HG03095 (cell line): ENCODE results near the gene SMIM11.

ENCODE experiments used
- ATAC-seq: cut with Tn5 transposase; IDR thresholded peaks from one replicate; pipeline ENCODE4 v1.9.1; 2021; ENCODE audit warnings: moderate library complexity; ENCODE audit not compliant: unreplicated experiment

SMIM11 gene

GRCh38 chr21:34374940-34375618 lies at the start of gene SMIM11:
SMIM11 (plus strand) TSS chr21:34375507; CDS start chr21:34379505, 3,998 bp downstream.
- peak; percentile 89 for ATAC-seq

DNA sequence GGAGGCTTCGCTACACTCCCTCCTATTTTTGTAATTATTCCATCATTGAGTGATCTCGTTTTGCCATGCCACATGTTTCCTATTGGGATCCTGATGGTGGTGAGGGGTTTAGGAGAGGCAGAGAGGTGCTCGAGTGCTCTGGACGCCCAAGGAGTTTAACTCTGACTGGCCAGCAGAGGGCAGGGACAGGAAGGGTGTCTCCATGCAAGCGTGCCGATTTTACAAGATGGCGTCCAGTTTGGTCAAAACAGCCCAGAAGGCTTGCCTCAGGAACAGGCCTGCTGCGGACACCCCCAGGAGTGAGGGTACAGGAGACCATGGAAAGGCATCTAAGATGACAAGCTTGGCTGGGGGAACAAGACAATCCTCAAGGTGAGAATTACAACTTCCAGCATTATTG lies 45.3 kb upstream of the SMIM11 start:
- ATAC-seq = no peak

DNA sequence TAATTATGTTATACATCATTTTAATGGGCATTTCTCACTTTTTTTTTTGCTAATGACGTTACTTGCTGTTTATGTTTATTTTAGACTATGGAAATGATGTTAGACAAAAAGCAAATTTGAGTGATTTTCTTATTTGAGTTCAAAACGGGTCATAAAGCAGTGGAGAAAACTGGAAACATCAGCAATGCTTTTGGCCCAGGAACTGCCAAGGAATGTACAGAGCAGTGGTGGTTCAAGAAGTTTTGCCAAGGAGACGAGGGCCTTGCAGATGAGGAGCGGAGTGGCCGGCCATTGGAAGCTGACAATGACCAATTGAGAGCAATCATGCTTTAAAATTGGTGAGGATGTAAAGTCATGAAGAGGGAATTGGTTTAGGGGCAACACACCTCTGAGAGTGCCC lies 43.6 kb upstream of the SMIM11 start:
- ATAC-seq = no peak

- ATAC-seq = no peak
These were observed 43.0 kb upstream of the SMIM11 start for GRCh38 chr21:34332347-34332746.

- no peak for ATAC-seq
These were observed 42.1 kb upstream of the SMIM11 start for GRCh38 chr21:34333121-34333739.

DNA sequence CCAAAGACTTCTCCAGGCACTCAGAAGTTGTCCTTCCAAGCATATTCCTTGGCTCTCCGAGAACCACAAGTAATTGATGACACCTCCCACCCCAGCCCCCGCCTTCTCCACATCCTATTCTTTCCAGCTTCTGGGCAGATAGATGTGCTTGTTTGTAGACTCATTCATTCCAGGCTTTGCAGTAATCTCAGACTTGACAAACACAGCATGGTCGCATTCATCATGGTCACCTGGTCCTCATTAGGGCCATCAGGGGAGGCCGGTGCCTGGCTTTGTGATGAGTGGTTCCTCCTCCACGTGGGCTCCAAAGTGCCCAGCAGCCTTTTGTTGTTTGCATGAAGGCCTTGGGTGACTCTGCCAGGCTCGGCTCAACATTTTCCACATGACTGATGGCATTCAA lies 40.0 kb upstream of the SMIM11 start:
- no peak for ATAC-seq

DNA sequence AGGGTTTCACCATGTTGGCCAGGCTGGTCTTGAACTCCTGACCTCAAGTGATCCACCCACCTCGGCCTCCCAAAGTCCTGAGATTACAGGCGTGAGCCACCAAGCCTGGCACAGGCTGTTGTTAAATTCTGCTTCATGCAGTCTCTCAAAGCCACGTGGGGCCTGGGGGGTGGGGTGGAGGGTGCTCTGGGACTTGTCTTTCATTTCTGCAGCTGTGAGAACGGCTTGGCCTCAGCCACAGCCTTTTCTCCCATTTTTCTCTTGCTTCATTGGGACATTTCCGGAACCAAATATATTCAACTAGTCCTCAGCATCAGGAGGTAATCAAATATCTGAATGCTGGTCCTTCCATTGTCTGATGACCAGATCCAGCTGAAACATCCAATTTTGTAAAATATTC lies 39.1 kb upstream of the SMIM11 start:
- no peak for ATAC-seq

- ATAC-seq = no peak
These were observed 38.4 kb upstream of the SMIM11 start for GRCh38 chr21:34336756-34337391.

- no peak for ATAC-seq
These were observed 37.6 kb upstream of the SMIM11 start for GRCh38 chr21:34337741-34338140.

DNA sequence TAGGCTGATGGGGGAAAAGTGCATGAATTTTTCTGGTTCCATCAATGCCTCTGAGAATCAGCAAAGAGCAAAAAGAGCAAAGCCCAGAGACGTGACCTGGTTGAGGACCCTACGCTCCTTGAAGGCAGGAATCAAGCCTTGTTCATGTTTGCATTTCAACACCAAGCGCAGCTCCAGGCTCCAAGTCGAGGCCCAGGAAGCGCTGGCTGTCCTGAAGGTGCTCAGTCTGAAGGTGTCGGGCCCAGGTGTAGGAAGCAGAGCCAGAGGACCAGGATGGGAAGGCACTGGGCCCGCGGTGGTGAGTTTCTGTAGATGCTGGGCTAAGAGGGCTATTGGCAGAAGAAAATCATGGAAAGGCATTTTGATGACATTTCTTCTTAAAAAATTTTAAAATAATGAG lies 37.1 kb upstream of the SMIM11 start:
- no peak for ATAC-seq

DNA sequence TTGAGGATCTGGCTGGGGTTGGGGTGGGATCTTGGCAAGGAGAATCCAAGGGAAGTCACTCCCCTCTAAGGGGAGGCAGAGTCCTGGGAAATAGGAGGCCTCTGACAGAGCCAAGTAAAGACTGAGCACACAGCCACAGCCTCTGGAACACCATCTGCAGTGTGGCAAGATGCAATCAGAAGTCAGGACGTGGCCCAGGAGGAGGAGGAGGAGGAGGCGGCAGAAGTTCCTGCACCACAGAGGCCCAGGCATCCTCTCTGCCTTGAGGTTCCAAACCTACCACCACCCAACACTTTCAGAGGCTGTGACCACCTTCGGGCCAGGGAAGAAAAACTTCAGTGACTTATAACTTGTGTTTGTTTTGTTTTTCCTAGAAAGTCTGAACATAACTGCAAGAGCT lies 35.2 kb upstream of the SMIM11 start:
- ATAC-seq = no peak

GRCh38 chr21:34342476-34342875 lies 32.8 kb upstream of the SMIM11 start:
- no peak for ATAC-seq

GRCh38 chr21:34343347-34343746 lies 32.0 kb upstream of the SMIM11 start:
- ATAC-seq = no peak

GRCh38 chr21:34343838-34344381 lies 31.4 kb upstream of the SMIM11 start:
- ATAC-seq = no peak

GRCh38 chr21:34344584-34344983 lies 30.7 kb upstream of the SMIM11 start:
- ATAC-seq = no peak

DNA sequence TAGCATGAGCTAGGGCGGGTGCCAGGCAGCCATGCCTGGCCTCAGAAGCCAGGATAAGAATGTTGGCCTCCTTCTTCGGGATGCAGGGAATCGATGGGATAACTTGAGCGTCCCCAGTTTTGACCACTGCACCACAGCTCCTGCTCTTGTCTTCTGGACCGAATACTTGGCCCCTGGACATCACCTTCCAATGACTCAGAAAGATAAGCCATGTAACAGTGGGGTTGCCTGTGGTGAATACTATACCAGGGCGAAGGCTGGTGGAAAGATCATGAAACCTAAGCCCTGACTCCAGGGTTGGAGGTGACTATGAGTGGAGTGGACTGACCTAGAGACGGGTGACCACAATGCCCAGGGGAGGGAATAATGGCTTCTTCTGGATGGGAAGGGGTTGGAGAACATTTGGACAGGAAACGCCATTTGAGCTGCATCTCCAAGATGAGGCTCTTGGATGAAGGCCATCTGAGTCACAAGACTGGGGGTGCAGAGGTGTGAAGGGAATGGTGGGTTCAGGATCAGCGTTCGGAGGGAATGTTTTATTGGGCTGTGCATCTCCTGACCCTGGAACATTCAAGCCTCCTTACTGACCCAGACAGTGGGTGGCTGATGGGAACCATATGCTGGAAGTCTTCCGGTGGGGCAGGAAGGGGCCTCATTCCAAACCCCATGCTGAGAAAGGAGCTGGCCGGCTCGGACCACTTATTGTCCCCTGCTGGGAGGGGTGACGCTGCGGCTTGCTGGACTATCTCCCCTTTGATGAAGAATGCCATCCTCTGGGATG lies 30.0 kb upstream of the SMIM11 start:
- no peak for ATAC-seq

- ATAC-seq = no peak
These were observed 29.4 kb upstream of the SMIM11 start for GRCh38 chr21:34345892-34346291.

- no peak for ATAC-seq
These were observed 26.3 kb upstream of the SMIM11 start for GRCh38 chr21:34348890-34349519.

DNA sequence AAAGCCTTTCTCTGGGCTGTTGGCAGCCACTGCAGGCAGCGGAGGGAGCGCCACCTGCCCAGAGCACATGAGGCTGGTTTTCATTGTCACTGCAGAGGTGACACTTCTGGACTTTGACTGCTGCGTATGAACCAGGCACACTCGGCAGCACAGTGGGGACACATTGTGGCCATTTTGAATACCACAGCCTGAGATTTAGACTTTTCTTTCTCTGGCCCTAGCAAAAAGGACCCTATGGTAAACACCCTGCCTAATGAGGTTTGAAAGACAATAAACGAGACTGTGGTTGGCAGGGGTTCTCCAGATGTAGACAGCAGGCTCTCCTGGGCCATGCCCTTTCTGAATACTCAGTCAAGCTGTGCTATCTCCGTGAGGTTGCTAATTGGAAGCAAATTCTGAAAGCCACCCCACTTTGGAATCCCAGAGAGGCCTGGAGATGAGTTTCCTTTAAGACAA lies 23.5 kb upstream of the SMIM11 start:
- ATAC-seq = peak; percentile 63

- no peak for ATAC-seq
These were observed 22.8 kb upstream of the SMIM11 start for GRCh38 chr21:34352556-34352955.

DNA sequence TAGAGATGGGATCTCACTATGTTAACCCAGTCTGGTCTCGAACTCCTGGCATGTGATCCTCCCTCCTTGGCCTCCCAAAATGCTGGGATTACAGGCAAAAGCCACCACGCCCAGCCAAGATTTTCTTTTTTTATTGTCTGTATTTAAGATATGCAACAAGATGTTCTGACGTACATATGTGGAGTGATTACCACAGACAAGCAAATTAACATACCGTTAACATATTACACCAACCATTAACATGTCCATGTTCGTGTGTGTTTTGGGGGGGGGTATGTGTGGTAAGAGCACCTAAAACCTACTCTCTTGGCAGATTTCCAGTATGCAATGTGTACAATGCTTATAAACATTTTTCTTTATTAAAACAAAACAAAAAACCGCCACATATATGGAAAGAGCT lies 22.1 kb upstream of the SMIM11 start:
- no peak for ATAC-seq
